Transverse colon (tissue), 4 donors: Measurements from ENCODE around the gene PDE10A. TPM values are rescaled to one million over a fixed set of nuclear protein-coding genes. Genes with fewer than 3 reads are reported as not detected.
A peak's percentile ranks its signal among the peaks of the same experiment; 100 is the strongest.

Experiments
- DNase-seq: peaks from one replicate; pipeline ENCODE4 v3.0.0-alpha.2; 2019
- H3K27ac ChIP-seq, 4 donors: fragments of 200-600 bp; sonication (generic); 2 replicates each; pipeline ENCODE4 v1.5.1; 2016 to 2018; ENCODE audit warnings: inconsistent platforms in 4 of 4
- H3K27me3 ChIP-seq: fragments of 200-600 bp; sonication (generic); 2 replicates; pipeline ENCODE4 v1.5.1; 2017; ENCODE audit warnings: inconsistent platforms
- H3K36me3 ChIP-seq, 4 donors: fragments of 200-600 bp; sonication (generic); 2 replicates each; pipeline ENCODE4 v1.5.1; 2017 to 2019; ENCODE audit warnings: inconsistent platforms in 4 of 4
- H3K4me1 ChIP-seq, 4 donors: fragments of 200-600 bp; sonication (generic); 2 replicates each; pipeline ENCODE4 v1.5.1; 2017 to 2020; ENCODE audit warnings: inconsistent platforms in 4 of 4
- H3K4me3 ChIP-seq, 4 donors: fragments of 200-600 bp; sonication (generic); 1 replicate in 1 of 4; 2 replicates in 3 of 4; pipeline versions ENCODE4 v1.5.1 to v1.6.1; 2017 to 2019; ENCODE audit warnings: inconsistent platforms in 4 of 4
- H3K9me3 ChIP-seq, 2 donors: fragments of 200-600 bp; sonication (generic); 2 replicates each; pipeline ENCODE4 v1.5.1; 2017 to 2019; ENCODE audit warnings: inconsistent platforms in 2 of 2
- CTCF ChIP-seq, 5 experiments: fragments of 200-600 bp in 3 of 5; fragments of 450-650 bp in 2 of 5; sonication (generic) in 3 of 5; IDR thresholded peaks; 1 replicate in 2 of 5; 2 replicates in 3 of 5; pipeline ENCODE4 v1.5.1; 2016 to 2017; ENCODE audit warnings: antibody characterized with exemption in 5 of 5, inconsistent platforms in 3 of 5, mild to moderate bottlenecking in 2 of 5, moderate library complexity in 1 of 5
- EP300 ChIP-seq: sonication (generic); formaldehyde crosslinking; IDR thresholded peaks from one replicate; pipeline ENCODE4 v1.6.1; 2017; ENCODE audit warnings: antibody characterized with exemption, low read depth
- POLR2A ChIP-seq: fragments of 450-650 bp; IDR thresholded peaks from one replicate; pipeline ENCODE4 v1.6.1; 2016; ENCODE audit warnings: antibody characterized with exemption, mild to moderate bottlenecking, moderate library complexity
- POLR2AphosphoS5 ChIP-seq, 3 donors: sonication (generic); formaldehyde crosslinking; IDR thresholded peaks; one replicate each; pipeline ENCODE4 v1.6.1; 2016; ENCODE audit warnings: antibody characterized with exemption in 3 of 3
- WGBS, 2 donors: methylation state at CpG; one replicate each; pipeline ENCODE4 v1.1.5; 2018; ENCODE audit warnings: low coverage in 1 of 2; 5-methylcytosine and 5-hydroxymethylcytosine counted together
- in situ Hi-C, 4 donors: fragments of 200-750 bp; cut with MboI; loops; one replicate each; pipeline versions ENCODE4 v1.15.0 to v1.15.1; 2017; ENCODE audit warnings: low sequenced_read_pairs in 3 of 4, low pct_ligation_motif_present in 1 of 4, low pct_unique_long_range_greater_than_20kb in 1 of 4
- intact Hi-C: fragments of 100-400 bp; cut with DNase I; formaldehyde crosslinking; loops from one replicate; pipeline ENCODE4 v1.15.1; 2023; ENCODE audit warnings: low total_unique reads
- total RNA-seq, 4 donors: library from RNA; depleted of rRNA; stranded (reverse); fragments of >200 nt; gene quantifications; one replicate each; pipeline ENCODE4 v1.1.0, GENCODE V29; 2016

PDE10A gene
- total RNA-seq, 4 donors from 2014 or later: 1.4 to 15.3 (median 4.3) TPM

GRCh38 chr6:165660857-165661663 is 2.0 kb downstream of the PDE10A start:
- Histone ChIP-seq H3K27me3 (peaks cover 75% of the 10 kb centered on the region), H3K27ac (peak overlapping the region in 1 of 4 donors; percentile 2), H3K9me3 (no peaks in the 10 kb centered on the region), H3K4me1 (peaks cover 6 to 29% (median 25%) of the 10 kb centered on the region in 4 donors), H3K4me3 (peak overlapping the region; percentile 20 to 56 (median 40)), H3K36me3 (no peaks in the 10 kb centered on the region)
- intact Hi-C loops (no loop called here), in situ Hi-C loops (no loop called here)
- 11% methylated on average over 53 of the region's 69 CpGs; no CpG with 5 or more reads in 1 of the 2 donors for WGBS, 2 donors
- no peak for DNase-seq
- TF ChIP-seq POLR2A: no peak
- no peak for TF ChIP-seq POLR2AphosphoS5 (IDR thresholded peaks at IDR 0.05)

- Histone ChIP-seq H3K36me3 (no peaks in the 10 kb centered on the region), H3K27ac (no peak overlapping the region), H3K27me3 (peaks cover 66% of the 10 kb centered on the region), H3K4me3 (peak overlapping the region; percentile 20 to 56 (median 40)), H3K4me1 (peaks cover 6 to 29% (median 25%) of the 10 kb centered on the region in 4 donors), H3K9me3 (no peaks in the 10 kb centered on the region)
- intact Hi-C loops (no loop called here), in situ Hi-C loops (no loop called here)
- 27% methylated on average over 50 of the region's 67 CpGs; no CpG with 5 or more reads in 1 of the 2 donors for WGBS, 2 donors
- TF ChIP-seq POLR2AphosphoS5 (IDR thresholded peaks at IDR 0.05) (no peak), POLR2A (no peak), EP300 (no peak), CTCF (IDR thresholded peaks at IDR 0.05) (no peak)
- no peak for DNase-seq
These were observed 2.8 kb downstream of the PDE10A start for GRCh38 chr6:165659945-165660856.

GRCh38 chr6:165658395-165659058 is 4.5 kb downstream of the PDE10A start:
- DNase-seq: no peak
- in situ Hi-C loops: no loop called here
- Histone ChIP-seq H3K9me3 (no peaks in the 10 kb centered on the region), H3K27ac (no peak overlapping the region), H3K4me1 (peaks cover 6 to 21% (median 15%) of the 10 kb centered on the region in 4 donors), H3K4me3 (no peak overlapping the region), H3K36me3 (no peaks in the 10 kb centered on the region), H3K27me3 (peaks cover 50% of the 10 kb centered on the region)
- 58 to 67% methylated on average over 8 to 13 of the region's 13 CpGs for WGBS, 2 donors
- no peak for TF ChIP-seq POLR2AphosphoS5 (IDR thresholded peaks at IDR 0.05)
- TF ChIP-seq POLR2A: no peak
- no peak for TF ChIP-seq CTCF (IDR thresholded peaks at IDR 0.05)
- TF ChIP-seq EP300: no peak
- intact Hi-C loops: no loop called here

GRCh38 chr6:165657325-165657680 is 5.7 kb downstream of the PDE10A start:
- H3K4me1 ChIP-seq: peaks cover 6 to 17% (median 13%) of the 10 kb centered on the region in 4 donors
- DNase-seq: no peak
- H3K27ac ChIP-seq: no peak overlapping the region
- in situ Hi-C loops: no loop called here
- H3K4me3 ChIP-seq: no peak overlapping the region
- intact Hi-C loops: no loop called here
- H3K9me3 ChIP-seq: no peaks in the 10 kb centered on the region
- H3K36me3 ChIP-seq: no peaks in the 10 kb centered on the region
- peaks cover 40% of the 10 kb centered on the region for H3K27me3 ChIP-seq
- TF ChIP-seq POLR2A (no peak), EP300 (no peak), CTCF (IDR thresholded peaks at IDR 0.05) (no peak), POLR2AphosphoS5 (IDR thresholded peaks at IDR 0.05) (no peak)
- WGBS, 2 donors: 81 to 84% methylated on average over 5 of the region's 5 CpGs
